CD1c-positive myeloid dendritic cell (primary cell): ENCODE measurements around the gene LRRC61.
"Not testable (repeated sequence)": the region's sequence is repeated elsewhere in the genome, so short reads cannot be mapped to it uniquely, and the experiment has no call there.

Experiments used
- DNase-seq: peaks from one replicate; pipeline ENCODE4 v3.0.0-alpha.2; 2016; ENCODE audit errors: extremely low spot score

LRRC61 gene

GRCh38 chr7:150382844-150383225, 59.7 kb downstream of the LRRC61 start:
- DNase-seq, result no peak

DNA sequence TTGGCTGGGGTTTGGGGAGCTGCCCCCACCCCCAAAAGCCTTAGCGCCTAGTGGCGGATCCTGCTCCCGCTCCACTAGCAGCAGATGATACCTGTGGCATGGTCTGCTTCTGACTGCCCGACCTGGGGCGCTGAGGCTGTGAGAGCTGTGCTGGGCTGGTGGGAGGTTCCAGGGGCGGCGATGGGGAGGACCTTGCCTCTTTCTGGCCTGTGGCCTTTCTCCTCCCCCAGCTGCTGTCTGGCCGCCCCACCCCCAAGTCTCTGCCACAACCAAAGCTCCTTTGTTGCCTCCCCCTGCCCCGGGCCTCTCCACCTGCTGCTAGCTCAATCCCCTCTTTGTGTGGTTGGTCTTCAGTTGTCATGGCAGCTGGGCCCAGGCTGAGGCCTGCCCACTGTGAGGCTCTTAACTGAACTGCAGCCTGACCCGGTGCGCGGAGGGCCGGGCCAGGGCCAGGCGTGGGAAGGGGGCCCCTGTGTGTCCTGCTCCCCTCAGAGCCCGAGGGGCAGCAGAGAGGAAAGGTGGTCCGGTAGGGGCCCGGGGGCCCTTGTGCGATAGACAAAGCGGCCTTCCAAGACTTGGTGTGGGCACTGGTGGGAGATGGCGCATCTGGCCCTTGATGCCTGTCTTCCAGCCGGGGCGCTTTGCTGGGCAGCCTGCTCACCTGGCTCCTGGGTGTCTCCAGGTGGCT, 60.7 kb downstream of the LRRC61 start:
- no peak for DNase-seq

DNA sequence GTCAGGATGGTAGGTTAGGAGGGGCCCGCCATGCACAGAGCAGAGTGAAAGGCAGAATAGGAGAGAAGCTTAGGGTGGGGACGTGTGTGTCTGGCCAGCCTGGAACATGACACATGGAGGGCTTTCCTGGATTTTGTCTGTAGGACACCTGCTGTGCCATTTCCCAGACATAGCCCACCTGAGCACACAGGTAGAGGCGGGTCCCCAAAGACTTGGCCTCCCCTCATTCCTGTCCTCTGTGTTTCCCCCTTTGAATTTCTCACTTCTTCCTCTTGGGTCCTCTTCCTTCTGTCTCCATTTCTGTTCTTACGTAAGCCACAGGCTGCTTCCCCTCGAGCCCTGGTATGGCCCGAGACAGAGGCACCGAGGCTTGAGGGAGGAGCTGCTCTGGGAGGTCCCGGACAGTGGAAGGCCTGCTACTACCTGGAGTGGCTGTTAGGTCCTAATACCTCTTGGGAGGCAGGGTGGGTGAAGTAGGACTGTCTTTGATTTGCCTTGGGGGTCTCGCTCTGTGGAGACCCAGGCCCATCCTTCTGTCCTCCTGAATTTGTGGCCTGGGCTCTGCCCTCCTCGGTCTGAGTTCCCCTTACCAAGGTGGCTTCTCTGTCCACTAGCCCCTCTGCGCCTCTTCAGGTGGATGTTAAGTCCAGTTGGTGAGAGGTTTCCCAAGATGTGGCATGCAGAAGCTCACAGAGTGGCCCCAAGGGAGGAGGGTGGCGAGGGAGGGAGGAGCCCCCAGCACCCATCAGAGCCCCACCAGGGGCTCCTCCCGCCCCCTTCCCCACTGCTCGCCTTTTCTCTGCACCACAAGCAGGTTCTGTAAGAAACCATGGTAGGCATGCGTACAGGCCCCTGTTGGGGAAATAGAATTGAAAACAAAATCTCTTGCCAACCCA, 61.5 kb downstream of the LRRC61 start:
- peak; percentile 38 for DNase-seq

- DNase-seq, result no peak
Observed at GRCh38 chr7:150385302-150385723, 62.2 kb downstream of the LRRC61 start.

DNA sequence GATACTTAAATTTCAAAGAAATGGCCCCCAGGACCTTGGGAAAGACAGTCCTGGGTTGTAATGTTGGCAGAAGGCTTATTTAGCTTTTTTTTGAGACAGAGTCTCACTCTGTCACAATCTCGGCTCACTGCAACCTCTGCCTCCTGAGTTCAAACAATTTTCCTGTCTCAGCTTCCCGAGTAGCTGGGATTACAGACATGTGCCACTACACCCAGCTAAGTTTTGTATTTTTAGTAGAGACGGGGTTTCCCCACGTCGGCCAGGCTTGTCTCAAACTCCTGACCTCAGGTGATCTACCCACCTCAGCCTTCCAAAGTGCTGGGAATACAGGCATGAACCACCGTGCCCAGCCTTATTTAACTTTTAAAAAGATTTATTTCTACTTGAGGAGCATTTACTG, 62.7 kb downstream of the LRRC61 start:
- DNase-seq, result not testable (repeated sequence)
